Measurements from ENCODE around the gene DENND1C. TPM values are rescaled to one million over a fixed set of nuclear protein-coding genes. Genes with fewer than 3 reads are reported as not detected.
"Not testable (repeated sequence)": the region's sequence is repeated elsewhere in the genome, so short reads cannot be mapped to it uniquely, and the experiment has no call there.

The DENND1C gene
- total RNA-seq, 2 experiments from 2014 or later: 40.9 to 68.3 TPM

GRCh38 chr19:6431891-6432290 is 49.7 kb downstream of the DENND1C start:
- no peak for TF ChIP-seq EZH2phosphoT487 (IDR thresholded peaks at IDR 0.05; ENCODE audit: borderline replicate concordance, low read depth, low read length)
- TF ChIP-seq CTCF (conservative IDR thresholded peaks at IDR 0.05; ENCODE audit: low read length): no peak
- Histone ChIP-seq H3K9me2 (ENCODE audit: insufficient read depth, low read length) (no peaks in the 10 kb centered on the region), H3K27ac (ENCODE audit: low read depth, low read length, poor library complexity, severe bottlenecking) (no peak overlapping the region), H3K4me1 (ENCODE audit: insufficient read depth, low read length, poor library complexity, severe bottlenecking) (no peaks in the 10 kb centered on the region), H3K4me2 (ENCODE audit: low read length) (no peak overlapping the region), H3K79me2 (ENCODE audit: insufficient read depth, low read depth, low read length) (no peaks in the 10 kb centered on the region), H3K9me3 (ENCODE audit: low read length) (no peaks in the 10 kb centered on the region), H3K36me3 (ENCODE audit: insufficient read depth, low read length) (no peaks in the 10 kb centered on the region), H3K4me3 (ENCODE audit: low read depth, low read length, poor library complexity, severe bottlenecking) (no peak overlapping the region), H2AFZ (ENCODE audit: low read length) (no peak overlapping the region), H4K20me1 (ENCODE audit: insufficient read depth, low read length) (no peaks in the 10 kb centered on the region)
- BruUV-seq (replicated peaks): no TSS peak
- intact Hi-C loops (cut with micrococcal nuclease; ENCODE audit: unreplicated experiment): no loop called here
- POLR2A ChIA-PET: no interaction called here
- CTCF ChIA-PET (ENCODE audit: unreplicated experiment): no interaction called here
- DNase-seq (ENCODE audit: low spot score): no peak

GRCh38 chr19:6429419-6430221 is 52.0 kb downstream of the DENND1C start:
- Histone ChIP-seq H3K9me3 (ENCODE audit: low read length) (no peaks in the 10 kb centered on the region), H3K4me3 (ENCODE audit: low read depth, low read length, poor library complexity, severe bottlenecking) (no peak overlapping the region), H3K79me2 (ENCODE audit: insufficient read depth, low read depth, low read length) (no peaks in the 10 kb centered on the region), H4K20me1 (ENCODE audit: insufficient read depth, low read length) (no peaks in the 10 kb centered on the region), H2AFZ (ENCODE audit: low read length) (no peak overlapping the region), H3K4me1 (ENCODE audit: insufficient read depth, low read length, poor library complexity, severe bottlenecking) (peaks cover 12% of the 10 kb centered on the region), H3K4me2 (ENCODE audit: low read length) (no peak overlapping the region), H3K36me3 (ENCODE audit: insufficient read depth, low read length) (no peaks in the 10 kb centered on the region), H3K27ac (ENCODE audit: low read depth, low read length, poor library complexity, severe bottlenecking) (no peak overlapping the region), H3K9me2 (ENCODE audit: insufficient read depth, low read length) (no peaks in the 10 kb centered on the region)
- 0 out of 2 replicates have a peak, but pooled peaks have one; percentile 13 for TF ChIP-seq CTCF (conservative IDR thresholded peaks at IDR 0.05; ENCODE audit: low read length)
- TF ChIP-seq EZH2phosphoT487 (IDR thresholded peaks at IDR 0.05; ENCODE audit: borderline replicate concordance, low read depth, low read length): no peak
- BruUV-seq (replicated peaks): no TSS peak
- intact Hi-C loops (cut with micrococcal nuclease; ENCODE audit: unreplicated experiment): loop anchor here (10.0 kb wide), 1 partner anchor 265 kb away; no protein-coding TSS in a partner anchor
- peak; percentile 25 for DNase-seq (ENCODE audit: low spot score)
- ChIA-PET POLR2A (interaction anchor here (0.6 kb wide), 1 partner anchor 75 kb away, joined by 5 read pairs; no protein-coding TSS in a partner anchor), CTCF (ENCODE audit: unreplicated experiment) (no interaction called here)

- H3K9me3 ChIP-seq (ENCODE audit: low read length); H2AFZ ChIP-seq (ENCODE audit: low read length); H3K4me2 ChIP-seq (ENCODE audit: low read length); H3K36me3 ChIP-seq (ENCODE audit: insufficient read depth, low read length); H3K79me2 ChIP-seq (ENCODE audit: insufficient read depth, low read depth, low read length); POLR2A ChIA-PET; H3K4me3 ChIP-seq (ENCODE audit: low read depth, low read length, poor library complexity, severe bottlenecking); DNase-seq (ENCODE audit: low spot score); CTCF ChIA-PET (ENCODE audit: unreplicated experiment); H4K20me1 ChIP-seq (ENCODE audit: insufficient read depth, low read length); BruUV-seq (replicated peaks); H3K27ac ChIP-seq (ENCODE audit: low read depth, low read length, poor library complexity, severe bottlenecking); H3K9me2 ChIP-seq (ENCODE audit: insufficient read depth, low read length): not testable (repeated sequence)
- intact Hi-C loops (cut with micrococcal nuclease; ENCODE audit: unreplicated experiment): loop anchor here (10.0 kb wide), 1 partner anchor 264 kb away; no protein-coding TSS in a partner anchor
- peaks cover 12% of the 10 kb centered on the region for H3K4me1 ChIP-seq (ENCODE audit: insufficient read depth, low read length, poor library complexity, severe bottlenecking)
Observed at GRCh38 chr19:6428692-6429418, 52.7 kb downstream of the DENND1C start.

Data from OCI-LY7 (cell line).